ENCODE measurements around the gene HELLS.
"Not testable (repeated sequence)": the region's sequence is repeated elsewhere in the genome, so short reads cannot be mapped to it uniquely, and the experiment has no call there.

Gene HELLS

DNA sequence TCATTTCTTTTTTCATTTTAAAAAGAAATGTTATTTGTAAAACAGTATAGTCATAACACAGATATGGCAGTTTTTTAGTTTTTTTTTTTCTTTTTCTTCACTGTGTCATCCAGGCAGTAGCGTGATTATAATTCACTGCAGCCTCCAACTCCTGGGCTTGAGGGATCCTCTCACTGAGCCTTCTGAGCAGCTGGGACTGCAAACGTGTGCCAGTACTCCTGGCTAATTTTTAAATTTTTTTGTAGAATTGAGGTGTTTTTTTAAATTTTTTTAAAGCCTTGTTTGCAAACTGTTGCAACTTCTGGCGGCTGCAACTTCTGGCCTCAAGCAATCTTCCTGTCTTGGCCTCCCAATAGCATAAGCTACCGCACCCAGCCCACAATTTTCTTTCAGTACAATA lies 63.0 kb downstream of the HELLS start:
- no peak for DNase-seq (ENCODE audit: low read depth)

DNA sequence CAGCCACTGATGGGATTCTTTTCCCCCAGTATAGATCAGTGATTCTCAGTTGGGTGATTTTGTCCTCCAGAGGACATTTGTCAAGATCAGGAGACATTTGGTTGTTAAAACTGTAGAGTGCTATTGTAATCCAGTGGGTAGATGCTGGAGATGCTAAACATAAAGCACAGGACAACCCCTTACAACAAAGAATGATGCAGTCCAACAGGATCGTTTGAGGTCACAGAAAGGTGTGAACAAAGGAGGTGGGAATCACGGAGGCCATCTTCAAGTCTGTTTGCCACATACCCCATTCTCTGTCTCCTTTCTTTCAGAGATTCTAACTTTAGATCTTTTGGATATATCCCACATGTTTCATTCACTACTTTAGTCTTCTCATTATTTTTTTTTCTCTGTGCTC lies 69.0 kb downstream of the HELLS start:
- no peak for DNase-seq (ENCODE audit: low read depth)

DNA sequence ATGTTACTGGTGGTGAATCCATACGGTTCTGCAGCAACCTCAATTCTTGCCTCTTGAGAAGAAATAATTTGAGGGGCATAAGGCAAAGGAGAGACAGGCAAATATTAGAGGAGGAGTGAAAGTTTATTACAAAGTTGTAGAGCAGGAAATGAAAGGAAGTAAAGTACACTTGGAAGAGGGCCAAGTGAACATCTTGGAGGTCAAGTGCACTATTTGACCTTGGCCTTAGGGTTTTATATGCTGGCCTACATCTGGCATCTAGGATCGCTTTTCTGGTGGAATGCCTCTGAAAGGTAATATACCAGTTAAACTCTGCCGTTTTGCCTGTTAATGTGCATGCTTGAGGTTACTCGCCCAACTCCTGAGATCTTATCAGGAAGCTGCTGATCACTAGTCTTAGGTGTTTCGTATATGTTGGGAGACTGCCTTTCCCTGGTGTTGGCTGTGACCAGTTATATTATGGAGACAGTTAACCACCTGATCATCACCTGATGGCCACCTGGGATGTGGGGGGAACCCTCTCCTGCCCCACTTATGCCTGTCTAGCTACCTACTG lies 71.9 kb downstream of the HELLS start:
- DNase-seq (ENCODE audit: low read depth): no peak

DNA sequence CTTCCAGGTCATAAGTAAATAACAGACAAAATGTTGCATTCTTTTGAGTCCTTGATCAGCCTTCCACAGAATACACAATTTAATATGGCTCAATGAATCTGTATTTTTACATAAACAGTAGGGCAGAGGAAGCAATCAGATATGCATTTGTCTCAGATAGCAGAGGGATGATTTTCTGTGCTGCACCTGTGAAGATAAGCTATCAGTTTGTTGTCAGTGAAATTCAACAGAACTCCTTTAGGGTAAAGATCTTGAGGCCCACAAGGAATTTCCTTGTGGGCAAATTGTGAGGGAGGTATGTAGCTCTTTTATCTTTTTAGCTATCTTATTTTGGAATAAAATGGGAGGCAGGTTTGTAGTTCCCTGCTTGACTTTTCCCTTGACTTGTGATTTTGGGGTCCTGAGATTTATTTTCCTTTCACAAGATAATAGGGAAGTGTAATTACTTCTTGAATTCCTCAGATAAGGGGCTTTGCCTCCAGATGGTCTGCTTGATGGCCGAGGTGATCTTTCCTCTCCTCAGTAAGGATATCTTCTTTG lies 77.1 kb downstream of the HELLS start:
- DNase-seq (ENCODE audit: low read depth): no peak

DNA sequence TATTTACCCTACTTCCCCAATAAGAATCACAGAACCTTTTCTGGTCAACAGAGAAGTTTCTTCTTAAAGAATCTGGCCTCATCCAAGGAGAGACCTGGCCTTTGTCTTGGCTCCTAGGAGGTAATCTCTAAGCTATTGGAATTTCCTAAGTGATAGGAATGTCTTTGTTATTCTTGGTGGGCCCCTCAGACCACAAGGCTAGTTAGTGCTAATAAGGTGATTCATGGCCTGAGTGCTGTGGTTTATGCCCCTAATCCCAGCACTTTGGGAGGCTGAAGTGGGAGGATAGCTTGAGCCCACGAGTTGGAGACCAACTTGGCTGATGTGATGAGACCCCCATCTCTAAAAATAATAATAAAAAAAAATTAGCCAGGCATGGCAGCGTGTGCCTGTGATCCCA lies 78.0 kb downstream of the HELLS start:
- DNase-seq (ENCODE audit: low read depth): no peak

DNA sequence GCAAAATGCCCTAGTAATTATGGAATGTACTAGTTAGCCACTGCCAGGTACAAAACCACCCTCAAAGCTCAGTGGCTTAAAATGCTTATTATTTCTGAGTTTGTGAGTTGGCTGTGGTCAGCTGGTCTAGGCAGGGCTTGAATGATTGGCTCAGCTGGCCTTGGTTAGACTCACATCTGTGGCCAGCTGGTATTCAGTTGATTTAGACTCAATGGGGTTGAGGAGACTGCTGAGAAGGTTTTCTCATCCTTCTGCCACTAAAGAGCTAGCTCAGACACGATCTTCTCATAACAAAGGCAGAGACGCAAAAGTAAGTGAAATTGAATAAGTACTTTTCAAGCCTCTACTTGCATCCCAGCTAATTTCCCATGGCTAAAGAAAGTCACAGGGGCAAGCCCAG lies 80.9 kb downstream of the HELLS start:
- no peak for DNase-seq (ENCODE audit: low read depth)

DNA sequence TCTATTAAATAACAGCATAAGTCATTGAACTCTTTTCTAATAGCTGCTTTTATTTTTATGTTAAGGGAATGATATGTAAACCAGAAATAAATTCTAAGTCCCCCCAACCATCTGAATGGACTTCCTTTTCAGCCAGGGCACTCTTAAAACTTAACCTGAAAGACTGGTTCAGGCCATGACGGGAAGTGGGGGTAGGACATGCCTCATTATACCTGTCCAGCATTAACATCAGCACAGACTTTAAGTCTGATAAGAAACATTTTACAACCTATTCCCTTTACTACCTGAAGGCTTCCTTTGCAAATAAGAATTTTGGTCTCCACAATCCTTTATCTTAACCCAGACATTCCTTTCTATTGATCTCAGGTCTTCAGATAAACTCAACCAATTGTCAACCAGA lies 81.9 kb downstream of the HELLS start:
- DNase-seq (ENCODE audit: low read depth): no peak

DNA sequence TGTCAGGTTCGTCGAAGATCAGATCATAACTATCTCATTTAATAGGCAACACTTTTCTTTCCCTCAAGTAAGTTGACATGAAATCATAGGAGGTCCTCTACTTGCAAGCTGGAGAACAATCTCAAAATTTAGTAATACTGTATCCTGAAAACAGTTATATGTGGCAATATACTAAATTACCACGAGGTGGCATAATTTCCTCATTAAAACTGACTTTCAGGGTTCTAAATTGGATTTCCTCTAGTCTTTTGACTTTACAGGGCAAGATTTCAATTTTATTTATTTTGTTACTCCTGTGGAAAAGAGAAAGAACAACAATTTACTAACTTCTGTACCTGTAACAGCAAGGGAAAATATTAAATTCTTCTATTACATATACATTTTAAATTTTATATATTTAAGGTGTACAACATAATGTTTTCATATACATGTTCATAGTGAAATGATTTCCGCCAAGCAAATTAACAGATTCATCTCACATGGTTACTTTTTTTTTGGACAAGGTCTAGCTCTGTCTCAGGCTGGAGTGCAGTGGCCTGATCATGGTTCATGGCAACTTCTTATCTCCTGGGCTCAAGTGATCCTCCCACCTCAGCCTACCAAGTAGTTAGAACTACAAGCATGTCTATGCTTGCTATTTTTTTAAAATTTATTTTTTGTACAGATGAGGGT lies 84.6 kb downstream of the HELLS start:
- DNase-seq (ENCODE audit: low read depth): no peak

DNA sequence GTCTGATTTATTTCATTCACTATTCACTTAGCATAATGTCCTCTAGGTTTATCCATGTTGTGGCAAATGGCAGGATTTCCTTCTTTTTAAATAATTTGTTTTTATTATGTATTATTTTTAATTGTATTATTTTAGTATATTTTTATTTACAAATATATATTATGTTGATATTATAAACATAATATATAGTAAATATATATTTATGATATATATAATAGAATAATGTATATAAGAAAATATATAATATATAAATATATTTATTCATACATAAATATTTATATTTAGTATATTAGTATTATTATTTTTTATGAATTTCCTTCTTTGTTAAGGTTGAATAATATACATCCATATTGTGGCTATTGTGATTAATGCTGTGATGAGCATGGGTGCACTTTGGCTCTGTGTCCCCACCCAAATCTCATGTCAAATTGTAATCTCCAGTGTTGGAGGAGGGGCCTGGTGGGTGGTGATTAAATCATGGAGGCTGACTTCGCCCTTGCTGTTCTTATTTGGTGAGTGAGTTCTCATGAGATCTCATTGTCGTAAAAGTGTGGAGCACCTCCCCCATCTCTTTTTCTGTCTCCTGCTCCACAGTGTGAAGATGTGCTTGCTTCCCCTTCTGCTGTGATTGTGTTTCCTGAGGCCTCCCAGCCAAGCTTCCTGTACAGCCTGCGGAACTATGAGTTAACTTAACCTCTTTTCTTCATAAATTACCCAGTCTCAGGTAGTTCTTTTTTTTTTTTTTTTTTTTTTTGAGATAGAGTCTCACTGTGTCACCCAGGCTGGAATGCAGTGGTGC lies 85.7 kb downstream of the HELLS start:
- DNase-seq (ENCODE audit: low read depth): no peak

DNA sequence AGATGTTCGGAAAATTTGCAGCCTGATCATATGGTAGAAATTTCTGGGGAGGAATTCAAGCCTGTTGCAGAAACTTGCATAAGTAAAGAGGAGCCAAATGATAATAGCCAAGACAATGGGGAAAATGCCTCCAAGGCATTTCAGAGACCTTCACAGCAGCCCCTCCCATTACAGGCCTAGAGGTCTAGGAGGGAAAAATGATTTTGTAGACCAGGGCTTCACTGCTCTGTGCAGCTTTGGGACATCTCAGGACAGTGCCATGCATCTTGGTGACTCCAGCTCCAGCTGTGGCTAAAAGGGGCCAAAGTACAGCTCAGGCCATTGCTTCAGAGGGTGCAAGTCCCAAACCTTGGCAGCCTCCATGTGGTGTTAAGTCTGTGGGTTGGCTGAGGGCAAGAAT lies 87.4 kb downstream of the HELLS start:
- DNase-seq (ENCODE audit: low read depth): no peak

DNA sequence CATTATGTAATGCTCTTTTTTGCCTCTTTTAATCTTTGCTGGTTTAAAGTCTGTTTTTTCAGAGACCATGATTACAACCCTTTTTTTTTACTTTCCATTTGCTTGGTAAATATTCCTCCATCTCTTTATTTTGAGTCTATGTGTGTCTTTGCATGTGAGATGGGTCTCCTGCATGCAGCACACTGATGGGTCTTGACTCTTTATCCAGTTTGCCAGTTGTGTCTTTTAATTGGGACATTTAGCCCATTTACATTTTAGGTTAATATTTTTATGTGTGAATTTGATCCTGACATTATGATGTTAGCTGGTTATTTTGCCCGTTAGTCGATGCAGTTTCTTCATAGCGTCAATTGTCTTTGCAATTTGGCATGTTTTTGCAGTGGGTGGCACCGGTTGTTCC lies 92.5 kb downstream of the HELLS start:
- DNase-seq (ENCODE audit: low read depth): not testable (repeated sequence)

DNA sequence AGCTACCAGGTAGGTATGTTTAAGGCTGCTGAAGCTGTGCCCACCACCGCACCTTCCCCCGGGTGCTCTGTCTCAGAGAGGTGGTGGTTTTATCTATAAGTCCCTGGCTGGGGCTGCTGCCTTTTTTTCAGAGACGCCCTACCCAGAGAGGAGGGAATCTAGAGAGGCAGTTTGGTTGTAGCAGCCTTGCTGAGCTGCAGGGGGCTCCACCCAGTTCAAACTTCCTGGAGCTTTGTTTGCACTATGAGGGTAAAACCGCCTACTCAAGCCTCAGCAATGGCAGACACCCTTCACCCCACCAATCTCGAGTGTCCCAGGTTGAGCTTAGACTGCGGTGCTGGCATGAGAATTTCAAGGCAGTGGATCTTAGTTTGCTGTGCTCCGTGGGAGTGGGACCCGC lies 94.3 kb downstream of the HELLS start:
- no peak for DNase-seq (ENCODE audit: low read depth)

DNA sequence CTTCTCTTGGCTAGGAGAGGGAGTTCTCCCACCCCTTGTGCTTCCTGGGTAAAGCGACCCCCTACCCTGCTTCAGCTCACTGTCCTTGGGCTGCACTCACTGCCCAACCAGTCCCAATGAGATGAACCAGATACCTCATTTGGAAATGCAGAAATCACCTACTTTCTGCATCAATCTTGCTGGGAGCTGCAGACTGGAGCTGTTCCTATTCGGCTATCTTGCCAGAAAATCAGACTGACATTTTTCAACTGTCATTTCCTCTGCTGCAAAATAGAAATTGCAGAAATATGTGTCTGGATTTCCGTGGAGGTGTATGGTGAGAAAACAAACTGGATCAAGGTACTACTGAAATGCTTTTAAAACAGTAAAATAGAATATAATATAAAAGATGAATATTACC lies 95.0 kb downstream of the HELLS start:
- no peak for DNase-seq (ENCODE audit: low read depth)

DNA sequence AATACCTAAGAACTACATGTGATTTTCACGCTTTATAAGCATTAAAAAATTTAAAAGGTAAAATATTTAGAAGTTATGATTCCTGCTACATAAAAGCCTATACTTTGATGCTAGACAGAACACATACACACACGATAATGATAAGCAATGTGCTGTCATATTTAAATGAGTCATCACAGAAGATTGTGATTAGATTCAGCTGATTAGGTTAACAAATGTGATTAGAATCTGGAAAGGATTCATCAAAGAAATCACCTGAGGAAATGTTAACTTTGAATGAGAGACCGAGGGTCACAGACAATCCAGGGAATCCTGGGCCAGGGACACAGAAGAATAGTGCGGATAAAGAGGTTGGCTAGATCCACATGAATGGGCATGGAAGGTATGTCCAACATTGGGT lies 95.9 kb downstream of the HELLS start:
- no peak for DNase-seq (ENCODE audit: low read depth)

DNA sequence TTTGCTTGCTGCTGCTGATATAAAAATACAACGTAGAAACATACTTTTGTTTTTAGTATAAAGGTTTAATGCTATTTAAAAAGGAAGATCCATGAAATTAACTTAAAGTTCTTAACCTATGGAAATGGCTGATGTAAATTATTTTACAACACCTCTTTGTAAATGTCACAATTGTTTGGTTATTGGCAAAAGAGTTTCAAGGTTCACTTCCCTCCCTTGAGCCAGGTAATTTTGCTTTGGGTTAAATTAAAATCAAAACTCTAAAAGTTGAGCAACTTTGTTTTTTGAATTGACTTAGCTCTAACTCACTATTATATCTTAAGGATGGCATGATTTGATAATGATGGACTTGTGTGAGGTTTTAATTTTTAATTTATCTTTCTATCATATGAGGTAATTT lies 98.8 kb downstream of the HELLS start:
- DNase-seq (ENCODE audit: low read depth): no peak

DNA sequence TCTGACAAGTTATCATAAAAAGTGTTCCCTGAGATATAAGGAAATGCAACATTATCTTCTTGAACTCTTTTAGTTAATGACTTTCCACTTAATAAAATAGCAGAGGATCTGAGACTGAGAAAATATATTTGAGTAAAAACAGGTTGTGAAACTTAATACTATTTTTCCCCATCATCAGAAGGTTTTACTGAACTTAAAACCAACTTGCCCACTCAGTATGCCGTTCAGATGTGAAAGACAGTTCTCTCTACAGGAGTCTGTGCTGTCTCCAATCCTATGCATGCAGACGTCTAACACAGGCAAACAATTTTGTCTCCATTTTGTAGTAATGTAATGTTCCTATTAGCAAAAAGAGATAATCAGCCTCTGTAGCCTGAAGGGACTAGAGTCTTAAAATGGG lies 99.7 kb downstream of the HELLS start:
- DNase-seq (ENCODE audit: low read depth): no peak
